ENCODE data around the gene DGKI.

The DGKI gene

GRCh38 chr7:137488038-137488437 is 358.7 kb downstream of the DGKI start:
- Histone ChIP-seq H3K27ac (ENCODE audit: low read depth, low read length) (no peak overlapping the region), H3K36me3 (ENCODE audit: low read length) (no peaks in the 10 kb centered on the region), H3K79me2 (ENCODE audit: insufficient read depth, low read length) (no peaks in the 10 kb centered on the region), H3K27me3 (ENCODE audit: low read length) (no peaks in the 10 kb centered on the region), H3K4me2 (ENCODE audit: low read depth, low read length, poor library complexity, severe bottlenecking) (no peak overlapping the region), H2AFZ (ENCODE audit: low read depth, low read length, severe bottlenecking) (no peak overlapping the region), H3K9ac (ENCODE audit: low read length) (no peak overlapping the region), H3K9me3 (ENCODE audit: insufficient read depth, low read length) (no peaks in the 10 kb centered on the region), H3K9me2 (replicated peaks; ENCODE audit: insufficient read depth, low read length) (no peaks in the 10 kb centered on the region), H4K20me1 (ENCODE audit: low read depth, low read length) (no peaks in the 10 kb centered on the region), H3F3A (ENCODE audit: insufficient read depth) (no peaks in the 10 kb centered on the region), H3K4me3 (ENCODE audit: insufficient read depth, low read length, poor library complexity, severe bottlenecking) (no peak overlapping the region)
- TF ChIP-seq EZH2phosphoT487 (conservative IDR thresholded peaks at IDR 0.05; ENCODE audit: low read length): no peak
- TF ChIP-seq, protein P1, sequence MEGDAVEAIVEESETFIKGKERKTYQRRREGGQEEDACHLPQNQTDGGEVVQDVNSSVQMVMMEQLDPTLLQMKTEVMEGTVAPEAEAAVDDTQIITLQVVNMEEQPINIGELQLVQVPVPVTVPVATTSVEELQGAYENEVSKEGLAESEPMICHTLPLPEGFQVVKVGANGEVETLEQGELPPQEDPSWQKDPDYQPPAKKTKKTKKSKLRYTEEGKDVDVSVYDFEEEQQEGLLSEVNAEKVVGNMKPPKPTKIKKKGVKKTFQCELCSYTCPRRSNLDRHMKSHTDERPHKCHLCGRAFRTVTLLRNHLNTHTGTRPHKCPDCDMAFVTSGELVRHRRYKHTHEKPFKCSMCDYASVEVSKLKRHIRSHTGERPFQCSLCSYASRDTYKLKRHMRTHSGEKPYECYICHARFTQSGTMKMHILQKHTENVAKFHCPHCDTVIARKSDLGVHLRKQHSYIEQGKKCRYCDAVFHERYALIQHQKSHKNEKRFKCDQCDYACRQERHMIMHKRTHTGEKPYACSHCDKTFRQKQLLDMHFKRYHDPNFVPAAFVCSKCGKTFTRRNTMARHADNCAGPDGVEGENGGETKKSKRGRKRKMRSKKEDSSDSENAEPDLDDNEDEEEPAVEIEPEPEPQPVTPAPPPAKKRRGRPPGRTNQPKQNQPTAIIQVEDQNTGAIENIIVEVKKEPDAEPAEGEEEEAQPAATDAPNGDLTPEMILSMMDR (IDR thresholded peaks at IDR 0.05; ENCODE audit: insufficient read depth, low read length, poor library complexity, severe bottlenecking): no peak

- no peaks in the 10 kb centered on the region for H3K9me2 ChIP-seq (replicated peaks; ENCODE audit: insufficient read depth, low read length)
- no peaks in the 10 kb centered on the region for H3K9me3 ChIP-seq (ENCODE audit: insufficient read depth, low read length)
- H3K9ac ChIP-seq (ENCODE audit: low read length): no peak overlapping the region
- H3K4me2 ChIP-seq (ENCODE audit: low read depth, low read length, poor library complexity, severe bottlenecking): no peak overlapping the region
- no peak overlapping the region for H3K27ac ChIP-seq (ENCODE audit: low read depth, low read length)
- no peaks in the 10 kb centered on the region for H4K20me1 ChIP-seq (ENCODE audit: low read depth, low read length)
- H3K27me3 ChIP-seq (ENCODE audit: low read length): no peaks in the 10 kb centered on the region
- H3K36me3 ChIP-seq (ENCODE audit: low read length): no peaks in the 10 kb centered on the region
- no peaks in the 10 kb centered on the region for H3F3A ChIP-seq (ENCODE audit: insufficient read depth)
- H3K4me3 ChIP-seq (ENCODE audit: insufficient read depth, low read length, poor library complexity, severe bottlenecking): no peak overlapping the region
- no peaks in the 10 kb centered on the region for H3K79me2 ChIP-seq (ENCODE audit: insufficient read depth, low read length)
- no peak overlapping the region for H2AFZ ChIP-seq (ENCODE audit: low read depth, low read length, severe bottlenecking)
- TF ChIP-seq, protein P1 (IDR thresholded peaks at IDR 0.05; ENCODE audit: insufficient read depth, low read length, poor library complexity, severe bottlenecking): no peak
- no peak for TF ChIP-seq EZH2phosphoT487 (conservative IDR thresholded peaks at IDR 0.05; ENCODE audit: low read length)
Measured at GRCh38 chr7:137485818-137486217, 361.0 kb downstream of the DGKI start.

DNA sequence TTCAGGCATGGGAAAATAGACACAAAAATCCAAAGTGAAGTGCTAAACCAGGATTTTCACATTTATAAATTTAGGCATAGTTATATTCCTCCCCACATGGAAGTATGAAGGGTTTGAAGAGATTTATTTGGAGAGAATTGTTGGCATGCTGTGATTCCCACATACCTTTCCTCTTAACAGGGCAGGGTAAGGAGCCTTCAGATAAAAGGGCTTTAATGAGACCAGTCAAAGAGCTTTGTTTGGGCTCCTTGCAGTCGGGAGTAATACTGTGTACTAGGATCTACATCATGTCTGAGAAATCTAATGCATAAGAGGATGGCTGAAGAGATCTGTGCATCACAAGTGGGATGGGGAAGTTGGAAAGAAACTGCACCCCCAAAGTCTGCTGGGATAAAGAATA is 362.4 kb downstream of the DGKI start:
- Histone ChIP-seq H2AFZ (ENCODE audit: low read depth, low read length, severe bottlenecking) (no peak overlapping the region), H3K36me3 (ENCODE audit: low read length) (no peaks in the 10 kb centered on the region), H3K9me2 (replicated peaks; ENCODE audit: insufficient read depth, low read length) (no peaks in the 10 kb centered on the region), H3K9me3 (ENCODE audit: insufficient read depth, low read length) (no peaks in the 10 kb centered on the region), H3K27ac (ENCODE audit: low read depth, low read length) (no peak overlapping the region), H3K4me2 (ENCODE audit: low read depth, low read length, poor library complexity, severe bottlenecking) (no peak overlapping the region), H3K27me3 (ENCODE audit: low read length) (no peaks in the 10 kb centered on the region), H4K20me1 (ENCODE audit: low read depth, low read length) (no peaks in the 10 kb centered on the region), H3K9ac (ENCODE audit: low read length) (no peak overlapping the region), H3F3A (ENCODE audit: insufficient read depth) (no peaks in the 10 kb centered on the region), H3K79me2 (ENCODE audit: insufficient read depth, low read length) (no peaks in the 10 kb centered on the region), H3K4me3 (ENCODE audit: insufficient read depth, low read length, poor library complexity, severe bottlenecking) (no peak overlapping the region)
- no peak for TF ChIP-seq EZH2phosphoT487 (conservative IDR thresholded peaks at IDR 0.05; ENCODE audit: low read length)
- TF ChIP-seq, protein P1 (IDR thresholded peaks at IDR 0.05; ENCODE audit: insufficient read depth, low read length, poor library complexity, severe bottlenecking): no peak
